Activated CD4-positive, CD25-positive, alpha-beta regulatory T cell treated with anti-CD3 and anti-CD28 coated beads, Interleukin-2, amount 50 U/mL, for 72 hours (primary cell): ENCODE measurements around the gene TCF7L2.

Source experiments
- DNase-seq: peaks from one replicate; pipeline ENCODE4 v3.0.0; 2021

TCF7L2 gene

DNA sequence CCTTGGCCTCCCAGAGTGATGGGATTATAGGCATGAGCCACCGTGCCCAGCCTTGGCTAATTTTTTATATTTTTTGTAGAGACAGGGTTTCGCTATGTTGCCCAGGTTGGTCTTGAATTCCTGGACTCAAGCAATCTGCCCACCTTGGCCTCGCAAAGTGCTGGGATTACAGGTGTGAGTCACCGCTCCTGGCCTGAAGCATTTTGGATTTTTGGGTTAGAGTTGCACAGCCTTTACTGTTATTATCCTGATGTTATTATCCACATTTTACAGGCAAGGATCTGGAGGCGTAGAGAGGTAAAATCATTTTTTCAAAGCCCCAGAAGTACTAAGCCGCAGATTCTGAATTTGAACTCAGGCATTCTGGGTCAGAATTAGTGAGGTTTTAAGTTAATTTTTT is 75.4 kb downstream of the TCF7L2 start:
- no peak for DNase-seq

DNA sequence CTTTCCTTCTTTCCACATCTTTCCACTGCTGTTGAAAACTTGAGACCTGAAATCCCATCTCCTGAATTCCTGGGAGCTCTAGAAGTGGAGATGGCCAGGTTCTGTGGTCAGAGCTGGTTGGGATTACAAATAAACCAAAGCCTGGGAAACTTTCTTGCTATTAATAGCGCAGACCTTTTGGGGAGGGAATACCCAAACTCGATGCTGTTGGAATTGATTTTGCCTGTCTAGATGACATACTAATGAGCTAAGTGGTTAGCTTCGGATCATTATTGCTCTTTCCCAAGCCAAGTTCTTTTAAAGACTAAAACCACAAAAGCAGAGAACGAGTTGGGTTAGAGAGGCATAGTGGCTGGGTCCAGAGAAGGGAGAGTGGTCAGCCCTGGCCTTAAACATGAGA is 76.6 kb downstream of the TCF7L2 start:
- DNase-seq = no peak

- DNase-seq = no peak
These were observed 77.2 kb downstream of the TCF7L2 start for GRCh38 chr10:113027230-113027573.

DNA sequence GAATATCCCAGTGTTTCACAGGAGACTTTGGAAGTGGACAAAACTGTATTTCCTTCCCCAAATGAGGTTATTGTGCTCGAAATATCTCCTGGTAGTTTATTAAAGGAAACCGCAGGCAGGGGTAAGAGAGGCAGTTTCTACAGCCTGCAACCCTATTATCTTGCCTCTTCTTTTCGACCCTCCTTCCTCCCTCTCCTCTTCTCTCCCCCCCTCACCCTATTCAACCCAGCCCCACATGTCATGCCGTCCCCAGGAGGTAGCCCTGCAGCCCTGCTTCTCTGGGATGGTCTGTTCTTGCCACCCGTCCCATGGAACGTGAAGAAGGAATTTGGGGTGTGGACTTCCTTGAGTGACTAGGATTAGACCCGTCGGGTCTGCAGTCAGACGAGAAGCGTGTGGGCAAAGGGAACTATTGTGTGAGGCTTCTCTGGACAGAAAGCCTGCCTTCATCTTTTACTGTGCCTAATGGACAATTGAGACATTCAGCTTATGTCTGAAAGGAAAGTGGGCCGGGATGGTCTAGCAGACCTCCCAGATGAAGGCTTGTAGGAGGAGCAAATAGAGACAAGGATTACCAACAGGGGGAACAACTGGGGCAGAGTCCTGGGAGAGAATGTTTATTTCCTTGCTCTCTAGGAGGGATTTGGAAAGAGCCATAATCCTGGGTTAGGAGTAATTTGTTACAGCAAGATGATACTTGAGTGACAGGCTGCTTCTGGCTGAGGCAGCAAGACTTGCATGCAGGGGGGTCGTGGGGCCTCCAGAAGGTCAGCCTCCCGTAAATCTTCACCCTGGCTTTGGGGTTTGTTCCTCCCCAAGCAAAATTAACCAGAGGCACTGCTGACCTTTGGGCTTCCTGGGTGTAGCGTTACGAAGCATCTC is 77.8 kb downstream of the TCF7L2 start:
- DNase-seq = no peak

DNA sequence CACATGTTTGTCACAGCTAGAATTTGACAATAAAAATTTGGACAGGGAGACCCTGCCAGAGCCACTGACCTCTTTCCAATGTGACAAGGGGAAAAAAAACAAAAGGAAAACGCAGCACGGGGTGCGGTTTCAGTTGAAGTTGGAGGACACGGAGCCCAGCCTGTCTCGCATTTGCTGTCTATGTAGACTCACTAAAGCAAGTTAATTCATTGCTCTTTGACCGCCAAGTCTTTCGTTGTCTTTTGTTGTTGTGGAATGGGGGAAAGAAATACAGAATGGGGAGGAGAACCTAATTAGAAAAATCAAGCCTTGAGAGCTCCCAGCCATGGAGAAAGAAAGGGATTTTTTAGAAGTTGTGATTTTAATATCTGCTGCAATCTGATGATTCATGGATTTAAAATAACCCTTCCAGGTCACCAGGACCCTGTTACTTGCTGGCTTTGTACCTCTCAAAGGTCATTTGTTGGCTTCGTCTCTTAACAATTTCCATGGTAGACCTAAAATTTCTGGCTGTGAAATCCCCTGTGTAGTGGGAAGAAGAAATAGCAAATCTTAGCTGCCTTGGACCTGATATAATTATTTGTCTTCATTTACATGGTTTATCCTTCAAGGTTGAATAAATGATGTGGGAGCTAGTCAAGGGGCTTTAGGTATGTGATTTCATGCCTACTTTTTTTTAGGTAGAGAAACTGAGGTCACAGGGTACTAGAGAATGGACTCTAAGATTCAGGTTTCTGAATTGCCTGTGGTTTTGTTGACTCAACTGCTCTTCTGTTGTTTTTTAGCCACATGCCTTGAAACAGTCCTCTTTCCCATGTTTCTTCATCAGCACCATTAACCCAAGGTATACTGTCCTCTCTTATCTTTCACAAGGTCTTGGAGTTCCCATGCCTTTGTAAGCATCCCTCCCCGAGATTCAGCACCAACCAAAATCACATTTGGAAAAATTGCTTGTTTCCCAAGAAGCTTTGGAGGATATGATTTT is 78.7 kb downstream of the TCF7L2 start:
- DNase-seq = no peak

GRCh38 chr10:113030453-113030852 is 80.4 kb downstream of the TCF7L2 start:
- DNase-seq = no peak

- DNase-seq = no peak
These were observed 81.1 kb downstream of the TCF7L2 start for GRCh38 chr10:113031147-113031546.

DNA sequence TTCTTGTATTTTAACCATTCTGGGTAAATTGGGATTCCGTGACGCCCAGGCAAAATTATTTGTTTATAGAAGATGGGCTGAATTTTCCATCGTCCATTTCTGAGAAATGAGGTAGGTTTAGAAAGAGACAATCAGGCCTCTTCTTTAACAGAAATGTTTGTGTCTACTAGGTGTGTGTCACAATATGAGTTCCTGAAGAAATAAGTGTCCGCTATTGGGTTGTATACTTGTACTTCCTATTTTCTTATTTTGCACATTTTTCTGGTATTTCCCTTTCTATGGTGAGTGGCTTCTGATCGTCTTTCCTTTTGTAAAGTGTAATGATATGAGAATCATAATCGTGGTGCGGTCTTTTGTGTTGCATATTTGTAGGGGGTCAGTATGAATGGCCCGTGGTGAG is 83.9 kb downstream of the TCF7L2 start:
- DNase-seq = no peak

GRCh38 chr10:113035732-113036312 is 85.8 kb downstream of the TCF7L2 start:
- DNase-seq = no peak

- DNase-seq = no peak
These were observed 86.6 kb downstream of the TCF7L2 start for GRCh38 chr10:113036619-113037018.

DNA sequence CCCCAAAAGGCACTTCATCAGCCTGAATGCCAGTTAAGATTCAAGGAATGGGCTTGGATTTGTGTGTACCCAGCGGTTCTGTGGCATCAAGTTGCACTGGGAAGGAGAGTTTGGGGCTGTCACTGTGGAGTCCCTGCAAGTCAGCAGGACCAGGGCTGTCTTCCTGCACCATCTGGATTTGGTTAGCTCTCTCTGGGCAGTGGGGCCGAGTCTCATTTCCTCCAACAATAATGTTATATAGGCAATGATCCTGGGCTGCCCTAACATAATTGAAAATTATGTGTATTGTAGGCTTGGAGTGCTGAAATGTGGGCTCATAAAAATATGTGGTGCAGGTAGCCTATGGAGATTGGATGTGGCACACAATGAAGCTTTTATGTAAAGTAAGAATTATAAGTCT is 87.2 kb downstream of the TCF7L2 start:
- DNase-seq = no peak

GRCh38 chr10:113038183-113038582 is 88.1 kb downstream of the TCF7L2 start:
- no peak for DNase-seq

GRCh38 chr10:113038985-113039384 is 88.9 kb downstream of the TCF7L2 start:
- DNase-seq = no peak

- DNase-seq = no peak
These were observed 91.3 kb downstream of the TCF7L2 start for GRCh38 chr10:113041324-113041723.

- no peak for DNase-seq
These were observed 92.0 kb downstream of the TCF7L2 start for GRCh38 chr10:113041841-113042750.

DNA sequence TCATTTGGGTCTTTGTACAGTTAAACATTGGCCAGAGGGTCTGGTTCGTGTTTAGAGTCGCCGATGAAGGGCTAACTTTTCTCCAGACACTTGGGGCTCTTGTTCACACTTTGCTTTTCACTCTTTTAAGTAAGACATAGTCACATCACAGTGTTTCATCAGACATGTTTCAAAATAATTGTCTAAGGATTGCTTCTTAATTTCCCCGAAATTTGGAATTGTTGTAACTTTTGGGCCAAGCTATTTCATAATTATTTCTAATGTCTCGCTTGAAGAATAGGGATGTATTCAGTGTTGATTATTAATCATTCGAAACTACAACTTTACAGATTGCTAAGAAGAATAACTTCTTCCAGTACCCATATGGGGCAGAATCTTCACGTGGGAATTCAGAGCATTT is 92.8 kb downstream of the TCF7L2 start:
- no peak for DNase-seq

DNA sequence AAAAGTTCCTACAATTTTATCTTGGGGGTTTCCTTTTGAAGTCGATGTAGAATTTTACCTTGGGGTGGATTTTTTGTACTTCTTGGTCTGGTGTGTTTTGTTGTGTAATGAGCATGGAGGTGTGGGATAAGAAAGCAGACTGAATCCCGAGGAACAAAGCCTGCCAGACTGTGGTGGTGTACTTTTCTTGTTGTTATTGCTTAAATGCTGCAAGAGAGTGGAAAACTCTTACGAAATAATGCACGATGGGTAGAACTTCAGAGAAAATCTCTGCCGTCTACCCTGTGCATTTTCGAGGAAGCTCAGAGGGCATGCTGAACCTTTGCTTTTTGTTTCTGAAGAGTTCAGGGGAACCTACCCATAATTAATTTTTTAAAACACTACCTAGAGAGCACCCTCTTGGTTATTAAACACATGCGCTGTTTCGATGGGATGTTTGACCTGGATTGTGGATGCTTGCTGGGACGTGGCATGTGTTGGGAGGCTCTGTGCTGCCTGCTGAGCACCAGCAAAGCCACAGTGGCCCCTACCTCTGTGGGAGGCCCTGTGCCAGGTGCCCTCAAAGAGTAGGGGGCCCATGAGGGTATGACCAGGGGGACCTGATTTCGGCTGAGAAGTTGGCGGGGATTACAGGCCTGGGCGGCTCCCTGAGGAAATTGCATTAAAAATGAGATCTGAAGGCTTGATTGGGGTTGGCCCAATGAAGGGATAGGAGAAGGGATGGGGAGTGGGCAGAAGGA is 94.1 kb downstream of the TCF7L2 start:
- no peak for DNase-seq

- no peak for DNase-seq
These were observed 95.4 kb downstream of the TCF7L2 start for GRCh38 chr10:113045147-113046055.

DNA sequence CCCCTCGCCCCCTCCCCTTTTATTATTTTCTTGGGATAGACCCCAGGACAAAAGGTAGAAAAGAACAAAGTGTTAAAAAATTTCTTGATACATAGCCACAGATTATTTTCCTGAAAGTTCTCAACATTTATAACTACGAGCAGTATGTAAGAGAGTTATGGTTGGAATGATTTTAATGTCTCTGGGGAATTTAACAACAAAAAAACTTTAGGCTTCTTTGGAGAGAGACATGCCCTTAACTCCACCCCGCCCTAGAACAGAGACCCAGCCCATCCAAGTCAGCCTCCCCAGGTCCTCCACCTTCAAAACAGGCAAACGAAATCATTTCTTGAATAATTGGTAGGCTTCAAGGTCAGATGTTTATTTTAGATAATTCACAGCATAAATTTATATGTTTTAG is 97.1 kb downstream of the TCF7L2 start:
- no peak for DNase-seq

- DNase-seq = no peak
These were observed 97.5 kb downstream of the TCF7L2 start for GRCh38 chr10:113047605-113047962.
